NK-92 (cell line): ENCODE results near the gene FEM1C.

ENCODE experiments used
- DNase-seq: peaks from one replicate; lab custom pipeline; 2025; ENCODE audit not compliant: unreplicated experiment; lab: John Stamatoyannopoulos, UW

The FEM1C gene

GRCh38 chr5:115522832-115523403 lies 21.7 kb downstream of the FEM1C start:
- DNase-seq, result no peak

- no peak for DNase-seq
These were observed 24.4 kb downstream of the FEM1C start for GRCh38 chr5:115520191-115520590.

GRCh38 chr5:115516372-115516771 lies 28.2 kb downstream of the FEM1C start:
- no peak for DNase-seq

GRCh38 chr5:115514220-115514619 lies 30.4 kb downstream of the FEM1C start:
- DNase-seq, result no peak

GRCh38 chr5:115511632-115512031 lies 32.9 kb downstream of the FEM1C start:
- DNase-seq, result no peak

GRCh38 chr5:115510145-115510645 lies 34.4 kb downstream of the FEM1C start:
- DNase-seq, result no peak

- no peak for DNase-seq
These were observed 35.0 kb downstream of the FEM1C start for GRCh38 chr5:115509547-115509946.

GRCh38 chr5:115507681-115508080 lies 36.9 kb downstream of the FEM1C start:
- no peak for DNase-seq

- DNase-seq, result no peak
These were observed 41.2 kb downstream of the FEM1C start for GRCh38 chr5:115503420-115503819.

GRCh38 chr5:115501464-115502210 lies 42.9 kb downstream of the FEM1C start:
- DNase-seq, result no peak

GRCh38 chr5:115500225-115500624 lies 44.4 kb downstream of the FEM1C start:
- no peak for DNase-seq

- DNase-seq, result no peak
These were observed 47.5 kb downstream of the FEM1C start for GRCh38 chr5:115496936-115497576.

- no peak for DNase-seq
These were observed 49.8 kb downstream of the FEM1C start for GRCh38 chr5:115494570-115495289.

- no peak for DNase-seq
These were observed 54.0 kb downstream of the FEM1C start for GRCh38 chr5:115490596-115490995.

- DNase-seq, result no peak
These were observed 54.8 kb downstream of the FEM1C start for GRCh38 chr5:115489733-115490132.

GRCh38 chr5:115487756-115488155 lies 56.8 kb downstream of the FEM1C start:
- no peak for DNase-seq

- DNase-seq, result no peak
These were observed 57.4 kb downstream of the FEM1C start for GRCh38 chr5:115487168-115487567.

- DNase-seq, result no peak
These were observed 57.8 kb downstream of the FEM1C start for GRCh38 chr5:115486728-115487127.

GRCh38 chr5:115484368-115484767 lies 60.2 kb downstream of the FEM1C start:
- DNase-seq, result no peak

GRCh38 chr5:115480900-115481299 lies 63.7 kb downstream of the FEM1C start:
- DNase-seq, result no peak

- DNase-seq, result no peak
These were observed 64.3 kb downstream of the FEM1C start for GRCh38 chr5:115480271-115480670.
